Measurements from ENCODE around the gene BROX. TPM values are rescaled to one million over a fixed set of nuclear protein-coding genes. Genes with fewer than 3 reads are reported as not detected.
"Not testable (repeated sequence)": the region's sequence is repeated elsewhere in the genome, so short reads cannot be mapped to it uniquely, and the experiment has no call there.

The BROX gene
- total RNA-seq, 2 experiments from 2014 or later, result 51.3 to 52.3 TPM

DNA sequence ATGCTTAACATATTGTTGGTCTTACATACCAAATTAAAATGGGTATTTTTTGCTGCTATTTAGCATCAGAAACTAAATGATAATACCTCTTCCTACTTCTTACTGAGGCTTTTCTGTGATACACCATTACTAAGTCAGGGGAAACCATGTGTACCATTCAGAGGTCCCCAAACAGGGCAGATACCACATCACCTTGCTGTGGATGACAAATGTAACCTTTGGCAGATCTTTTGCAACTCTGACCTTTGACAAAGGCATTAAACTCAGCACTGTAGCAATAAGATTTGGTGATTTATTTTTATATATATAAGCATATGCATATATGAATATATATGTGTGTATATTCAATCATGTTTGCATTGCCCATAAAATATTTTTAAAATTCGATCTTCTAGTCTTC is 27.6 kb downstream of the BROX start:
- intact Hi-C loops (cut with DNase I, micrococcal nuclease), result loop anchor here (2.0 to 5.0 kb wide), 2 partner anchors 341 to 942 kb away; no protein-coding TSS in a partner anchor

DNA sequence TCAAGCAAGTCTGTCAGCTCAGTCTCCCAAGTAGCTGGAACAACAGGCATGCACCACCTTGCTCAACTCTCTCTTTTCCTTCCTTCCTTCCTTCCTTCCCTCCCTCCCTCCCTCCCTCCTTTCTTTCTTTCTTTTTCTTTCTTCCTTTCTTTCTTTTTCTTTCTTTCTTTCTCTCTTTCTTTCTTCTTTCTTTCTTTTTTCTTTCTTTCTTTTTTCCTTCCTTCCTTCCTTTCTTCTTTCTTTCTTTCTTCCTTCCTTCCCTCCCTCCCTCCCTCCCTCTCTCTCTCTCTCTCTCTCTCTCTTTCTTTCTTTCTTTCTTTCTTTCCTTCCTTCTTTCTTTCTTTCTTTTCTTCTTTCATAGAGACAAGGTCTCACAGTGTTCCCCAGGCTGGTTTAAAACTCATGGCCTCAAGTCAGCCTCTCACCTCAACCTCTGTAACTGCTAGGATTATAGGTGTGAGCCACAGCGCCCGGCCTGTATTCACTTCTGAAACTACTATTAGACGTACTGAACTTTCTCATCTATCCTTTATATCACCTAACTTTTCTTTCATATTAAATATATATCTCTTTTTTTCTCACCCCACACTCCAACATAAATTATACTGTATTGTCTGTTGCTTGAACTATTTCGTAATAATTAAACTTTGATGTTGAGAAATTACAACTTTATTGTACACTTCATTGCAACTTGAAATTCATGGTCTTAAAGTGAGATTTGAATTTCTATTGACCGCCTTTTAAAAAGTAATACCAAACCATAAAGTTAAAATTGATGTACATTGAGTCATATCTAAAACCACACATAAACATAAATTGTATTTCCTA is 29.5 kb downstream of the BROX start:
- H3K27me3 ChIP-seq (ENCODE audit: control insufficient read depth in 1 of 2, insufficient read depth in 2 of 2, low read length in 2 of 2); H3K9me3 ChIP-seq (ENCODE audit: control insufficient read depth in 1 of 2, insufficient read depth in 1 of 2, low read length in 2 of 2); ATAC-seq (ENCODE audit: poor library complexity); POLR2A ChIA-PET; H3K4me1 ChIP-seq (ENCODE audit: insufficient read depth, low read length); H3K4me3 ChIP-seq (ENCODE audit: low read length); DNase-seq; H3K4me1 Mint-ChIP-seq (ENCODE audit: low read depth); H3K4me3 Mint-ChIP-seq; H3K27ac Mint-ChIP-seq; H3K27me3 Mint-ChIP-seq; H3K9me3 Mint-ChIP-seq; H3K36me3 ChIP-seq (ENCODE audit: insufficient read depth, low read length); intact Hi-C loops (cut with DNase I, micrococcal nuclease); H3K36me3 Mint-ChIP-seq (ENCODE audit: low read depth); H3K27ac ChIP-seq (ENCODE audit: low read depth in 1 of 2, low read length in 2 of 2): not testable (repeated sequence)
- CTCF ChIA-PET, result interaction anchor here (0.6 kb wide), 1 partner anchor 200 kb away, joined by 3 read pairs; no protein-coding TSS in a partner anchor

More for the DNA sequence above, 27.6 kb downstream of the BROX start:
- TF ChIP-seq, protein P1, sequence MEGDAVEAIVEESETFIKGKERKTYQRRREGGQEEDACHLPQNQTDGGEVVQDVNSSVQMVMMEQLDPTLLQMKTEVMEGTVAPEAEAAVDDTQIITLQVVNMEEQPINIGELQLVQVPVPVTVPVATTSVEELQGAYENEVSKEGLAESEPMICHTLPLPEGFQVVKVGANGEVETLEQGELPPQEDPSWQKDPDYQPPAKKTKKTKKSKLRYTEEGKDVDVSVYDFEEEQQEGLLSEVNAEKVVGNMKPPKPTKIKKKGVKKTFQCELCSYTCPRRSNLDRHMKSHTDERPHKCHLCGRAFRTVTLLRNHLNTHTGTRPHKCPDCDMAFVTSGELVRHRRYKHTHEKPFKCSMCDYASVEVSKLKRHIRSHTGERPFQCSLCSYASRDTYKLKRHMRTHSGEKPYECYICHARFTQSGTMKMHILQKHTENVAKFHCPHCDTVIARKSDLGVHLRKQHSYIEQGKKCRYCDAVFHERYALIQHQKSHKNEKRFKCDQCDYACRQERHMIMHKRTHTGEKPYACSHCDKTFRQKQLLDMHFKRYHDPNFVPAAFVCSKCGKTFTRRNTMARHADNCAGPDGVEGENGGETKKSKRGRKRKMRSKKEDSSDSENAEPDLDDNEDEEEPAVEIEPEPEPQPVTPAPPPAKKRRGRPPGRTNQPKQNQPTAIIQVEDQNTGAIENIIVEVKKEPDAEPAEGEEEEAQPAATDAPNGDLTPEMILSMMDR (IDR thresholded peaks at IDR 0.05), result no peak
- ATAC-seq (ENCODE audit: poor library complexity), result no peak
- no peak for DNase-seq
- Histone ChIP-seq H3K36me3 (ENCODE audit: insufficient read depth, low read length) (peaks cover 3% of the 10 kb centered on the region), H3K27me3 (ENCODE audit: control insufficient read depth in 1 of 2, insufficient read depth in 2 of 2, low read length in 2 of 2) (no peaks in the 10 kb centered on the region), H3K27ac (ENCODE audit: low read depth in 1 of 2, low read length in 2 of 2) (no peak overlapping the region), H3K9me3 (ENCODE audit: control insufficient read depth in 1 of 2, insufficient read depth in 1 of 2, low read length in 2 of 2) (no peaks in the 10 kb centered on the region), H3K4me3 (ENCODE audit: low read length) (no peak overlapping the region), H3K4me1 (ENCODE audit: insufficient read depth, low read length) (no peaks in the 10 kb centered on the region)
- Mint-ChIP-seq H3K27me3 (no peaks in the 10 kb centered on the region), H3K27ac (no peak overlapping the region), H3K4me1 (ENCODE audit: low read depth) (no peaks in the 10 kb centered on the region), H3K36me3 (ENCODE audit: low read depth) (peaks cover 6% of the 10 kb centered on the region), H3K4me3 (no peak overlapping the region), H3K9me3 (no peaks in the 10 kb centered on the region)
- POLR2A ChIA-PET, result no interaction called here
- CTCF ChIA-PET, result no interaction called here

- Mint-ChIP-seq H3K27ac (no peak overlapping the region), H3K36me3 (ENCODE audit: low read depth) (no peaks in the 10 kb centered on the region), H3K4me3 (no peak overlapping the region), H3K9me3 (no peaks in the 10 kb centered on the region), H3K27me3 (no peaks in the 10 kb centered on the region), H3K4me1 (ENCODE audit: low read depth) (no peaks in the 10 kb centered on the region)
- no peaks in the 10 kb centered on the region for H3K27me3 ChIP-seq (ENCODE audit: control insufficient read depth in 1 of 2, insufficient read depth in 2 of 2, low read length in 2 of 2)
- no peak overlapping the region for H3K4me3 ChIP-seq (ENCODE audit: low read length)
- no peaks in the 10 kb centered on the region for H3K36me3 ChIP-seq (ENCODE audit: insufficient read depth, low read length)
- TF ChIP-seq, protein P1 (IDR thresholded peaks at IDR 0.05), result no peak
- CTCF ChIA-PET, result interaction anchor here (0.8 kb wide), 1 partner anchor 10 kb away, joined by 3 read pairs; no protein-coding TSS in a partner anchor
- POLR2A ChIA-PET, result no interaction called here
- intact Hi-C loops (cut with DNase I, micrococcal nuclease), result no loop called here
- no peak overlapping the region for H3K27ac ChIP-seq (ENCODE audit: low read depth in 1 of 2, low read length in 2 of 2)
- no peak for ATAC-seq (ENCODE audit: poor library complexity)
- H3K9me3 ChIP-seq (ENCODE audit: control insufficient read depth in 1 of 2, insufficient read depth in 1 of 2, low read length in 2 of 2), result no peaks in the 10 kb centered on the region
- no peak for DNase-seq
- no peaks in the 10 kb centered on the region for H3K4me1 ChIP-seq (ENCODE audit: insufficient read depth, low read length)
These were observed 37.6 kb downstream of the BROX start for GRCh38 chr1:222749927-222750326.
